Parathyroid adenoma (tissue), 2 donors: Measurements from ENCODE around the gene FAM163B.
A peak's percentile ranks its signal among the peaks of the same experiment; 100 is the strongest.

ENCODE experiments used
- H2AFZ ChIP-seq: fragments of 300-600 bp; sonication (generic); one replicate; pipeline ENCODE4 v1.7.0; 2017; ENCODE audit warnings: antibody characterized with exemption, mild to moderate bottlenecking
- H3K27ac ChIP-seq: fragments of 300-600 bp; sonication (generic); one replicate; pipeline ENCODE4 v1.7.0; 2017
- H3K27me3 ChIP-seq: fragments of 300-600 bp; sonication (generic); one replicate; pipeline ENCODE4 v1.7.0; 2017; ENCODE audit warnings: low read length; ENCODE audit not compliant: control insufficient read depth, insufficient read depth
- H3K36me3 ChIP-seq: fragments of 300-600 bp; sonication (generic); one replicate; pipeline ENCODE4 v1.7.0; 2017; ENCODE audit warnings: low read length; ENCODE audit not compliant: control insufficient read depth, insufficient read depth
- H3K4me1 ChIP-seq: fragments of 300-600 bp; sonication (generic); one replicate; pipeline ENCODE4 v1.7.0; 2017; ENCODE audit warnings: control low read depth
- H3K4me2 ChIP-seq: fragments of 300-600 bp; sonication (generic); one replicate; pipeline ENCODE4 v1.7.0; 2017; ENCODE audit warnings: low read length
- H3K4me3 ChIP-seq: fragments of 300-600 bp; sonication (generic); one replicate; pipeline ENCODE4 v1.7.0; 2017; ENCODE audit warnings: low read depth, low read length
- H3K79me2 ChIP-seq: fragments of 300-600 bp; sonication (generic); one replicate; pipeline ENCODE4 v1.7.0; 2017; ENCODE audit warnings: control low read depth
- H3K9ac ChIP-seq: fragments of 300-600 bp; sonication (generic); one replicate; pipeline ENCODE4 v1.7.0; 2017; ENCODE audit warnings: mild to moderate bottlenecking
- H3K9me3 ChIP-seq: fragments of 300-600 bp; sonication (generic); one replicate; pipeline ENCODE4 v1.7.0; 2017; ENCODE audit warnings: low read length; ENCODE audit not compliant: control insufficient read depth
- CTCF ChIP-seq: fragments of 300-600 bp; sonication (generic); IDR thresholded peaks from one replicate; pipeline ENCODE4 v1.7.0; 2017; ENCODE audit warnings: antibody characterized with exemption, mild to moderate bottlenecking
- donor health status: primary hyperparathyroidism.

The FAM163B gene

GRCh38 chr9:133536536-133536935 lies 72.7 kb downstream of the FAM163B start:
- H3K9ac ChIP-seq: no peak overlapping the region
- H3K4me1 ChIP-seq: no peaks in the 10 kb centered on the region
- H3K27me3 ChIP-seq: no peaks in the 10 kb centered on the region
- H3K4me2 ChIP-seq: no peak overlapping the region
- no peak overlapping the region for H2AFZ ChIP-seq
- H3K27ac ChIP-seq: no peak overlapping the region
- H3K4me3 ChIP-seq: no peak overlapping the region
- no peaks in the 10 kb centered on the region for H3K79me2 ChIP-seq
- TF ChIP-seq CTCF: no peak
- H3K36me3 ChIP-seq: no peaks in the 10 kb centered on the region
- no peaks in the 10 kb centered on the region for H3K9me3 ChIP-seq

GRCh38 chr9:133536080-133536479 lies 73.1 kb downstream of the FAM163B start:
- Histone ChIP-seq H3K27ac (no peak overlapping the region), H3K4me1 (no peaks in the 10 kb centered on the region), H3K27me3 (no peaks in the 10 kb centered on the region), H3K9ac (no peak overlapping the region), H2AFZ (no peak overlapping the region), H3K4me3 (no peak overlapping the region), H3K36me3 (no peaks in the 10 kb centered on the region), H3K79me2 (no peaks in the 10 kb centered on the region), H3K4me2 (no peak overlapping the region), H3K9me3 (no peaks in the 10 kb centered on the region)
- TF ChIP-seq CTCF: no peak

DNA sequence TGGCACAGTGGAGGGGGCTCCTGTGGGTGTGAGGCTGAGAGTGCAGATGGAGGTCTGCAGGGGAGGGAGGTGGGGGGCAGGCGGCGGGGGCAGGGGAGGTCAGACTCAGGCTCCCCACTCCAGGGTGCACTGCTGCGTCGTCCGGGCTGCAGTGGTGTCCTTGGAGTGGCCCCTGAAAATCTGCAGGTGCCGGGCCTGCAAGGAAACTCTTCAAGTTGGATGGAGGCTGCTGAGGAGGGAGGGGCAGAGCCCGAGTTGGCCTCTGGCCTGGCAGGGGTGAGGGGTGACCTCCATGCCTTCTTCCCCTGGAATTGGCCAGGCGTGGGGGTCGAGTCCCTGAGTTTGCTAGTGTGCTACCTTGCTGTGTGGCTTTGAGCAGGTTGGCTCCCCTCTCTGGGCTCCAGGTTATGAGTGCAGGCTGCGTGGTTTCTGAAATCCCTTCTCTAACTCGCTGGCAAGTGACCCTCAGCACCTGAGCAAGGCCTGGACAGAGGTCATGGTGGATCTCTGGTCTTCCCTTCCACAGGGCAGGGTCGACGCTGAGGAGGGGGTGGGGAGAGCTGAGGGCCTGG lies 73.8 kb downstream of the FAM163B start:
- no peaks in the 10 kb centered on the region for H3K27me3 ChIP-seq
- no peaks in the 10 kb centered on the region for H3K9me3 ChIP-seq
- no peaks in the 10 kb centered on the region for H3K36me3 ChIP-seq
- H2AFZ ChIP-seq: no peak overlapping the region
- no peak overlapping the region for H3K4me2 ChIP-seq
- no peak overlapping the region for H3K4me3 ChIP-seq
- no peaks in the 10 kb centered on the region for H3K79me2 ChIP-seq
- no peak overlapping the region for H3K9ac ChIP-seq
- no peaks in the 10 kb centered on the region for H3K4me1 ChIP-seq
- no peak for TF ChIP-seq CTCF
- no peak overlapping the region for H3K27ac ChIP-seq

- no peaks in the 10 kb centered on the region for H3K27me3 ChIP-seq
- no peaks in the 10 kb centered on the region for H3K79me2 ChIP-seq
Observed at GRCh38 chr9:133534346-133535291, 74.6 kb downstream of the FAM163B start, which contains the start of gene ADAMTSL2. Gene ADAMTSL2, plus strand, starts transcription at chr9:133534704. Its CDS starts 2,009 bp downstream, at chr9:133536713.

More at GRCh38 chr9:133534346-133535291, 74.6 kb downstream of the FAM163B start, which contains the start of gene ADAMTSL2:
- H3K4me3 ChIP-seq: peak within 1 kb of the TSS; percentile 11
- H3K9me3 ChIP-seq: no peaks in the 10 kb centered on the region
- H2AFZ ChIP-seq: peak within 1 kb of the TSS; percentile 53
- peak within 1 kb of the TSS; percentile 39 for H3K4me2 ChIP-seq
- no peak for TF ChIP-seq CTCF
- H3K9ac ChIP-seq: no peak within 1 kb of the TSS
- no peak within 1 kb of the TSS for H3K27ac ChIP-seq
- H3K36me3 ChIP-seq: no peaks in the 10 kb centered on the region
- no peaks in the 10 kb centered on the region for H3K4me1 ChIP-seq
